HepG2 (cell line): ENCODE data around the gene TGFB2. TPM values are rescaled to one million over a fixed set of nuclear protein-coding genes. Genes with fewer than 3 reads are reported as not detected.

Experiments
- ATAC-seq: fragments of 200-7000 bp; cut with Tn5 transposase; 3 replicates; pipeline ENCODE4 v1.9.1; 2020; ENCODE audit warnings: mild to moderate bottlenecking, moderate library complexity
- BruUV-seq: library from RNA; stranded (reverse); fragments of 400-500 nt; replicated peaks from 2 replicates; lab custom pipeline; 2021; lab: Mats Ljungman, UMichigan
- CTCF ChIA-PET: fragments of 300-600 bp; formaldehyde crosslinking; extraction: SDS; loops from one replicate; lab custom pipeline; 2021; ENCODE audit warnings: low total read pairs, inconsistent platforms, low intra/inter-chr PET ratio; lab: Yijun Ruan, JAX
- POLR2A ChIA-PET: fragments of 350-600 bp; sonication (Branson Sonifier 250); formaldehyde crosslinking; loops from one replicate; lab custom pipeline; 2020; ENCODE audit warnings: antibody characterized with exemption, inconsistent platforms; lab: Yijun Ruan, JAX
- DNase-seq: peaks from one replicate; pipeline ENCODE4 v3.0.0-alpha.2; 2015; ENCODE audit warnings: low spot score
- FAIRE-seq: peaks from 3 replicates; lab custom pipeline; 2011; peaks lifted over from hg19 to GRCh38; lab: Jason Lieb, UNC
- H2AFZ ChIP-seq: one replicate; pipeline ENCODE4 v1.6.1; 2011; ENCODE audit warnings: low read length, inconsistent platforms
- H3K27ac ChIP-seq: fragments of 300-600 bp; 3 replicates; pipeline ENCODE4 v1.8.0; 2011; ENCODE audit warnings: mixed run types, mild to moderate bottlenecking, mixed read lengths, low read length, inconsistent platforms; ENCODE audit not compliant: insufficient read depth; ENCODE audit errors: extremely low read length
- H3K27me3 ChIP-seq, 2 experiments: fragments of 200-600 bp in 1 of 2; 2 replicates in 1 of 2; 3 replicates in 1 of 2; pipeline versions ENCODE4 v1.6.0 to v1.8.0; 2011; ENCODE audit warnings: low read length in 2 of 2, mild to moderate bottlenecking in 2 of 2, moderate library complexity in 2 of 2, inconsistent platforms in 1 of 2; ENCODE audit not compliant: insufficient read depth in 2 of 2, control insufficient read depth in 1 of 2
- H3K36me3 ChIP-seq, 2 experiments: fragments of 200-600 bp in 1 of 2; replicated peaks in 1 of 2; 2 replicates in 1 of 2; 3 replicates in 1 of 2; pipeline versions ENCODE4 v1.5.1 to v1.8.0; 2011; ENCODE audit warnings: low read length in 2 of 2, inconsistent platforms in 1 of 2; ENCODE audit not compliant: insufficient read depth in 2 of 2, control insufficient read depth in 1 of 2
- H3K4me1 ChIP-seq: 2 replicates; pipeline ENCODE4 v1.5.1; 2012; ENCODE audit warnings: low read length, inconsistent platforms; ENCODE audit not compliant: insufficient read depth
- H3K4me2 ChIP-seq: 2 replicates; pipeline ENCODE4 v1.6.0; 2011; ENCODE audit warnings: low read depth, low read length, inconsistent platforms
- H3K4me3 ChIP-seq, 3 experiments: fragments of 200-600 bp in 1 of 3; sonication (generic), shearing (Covaris generic) in 1 of 3; replicated peaks in 1 of 3; 2 replicates each; pipeline ENCODE4 v1.5.1; 2011 to 2016; ENCODE audit warnings: low read length in 3 of 3, inconsistent platforms in 2 of 3, low read depth in 2 of 3, mild to moderate bottlenecking in 2 of 3, control low read depth in 1 of 3, mixed read lengths in 1 of 3; ENCODE audit not compliant: insufficient read depth in 1 of 3
- H3K79me2 ChIP-seq: one replicate; pipeline ENCODE4 v1.6.1; 2011; ENCODE audit warnings: low read length, inconsistent platforms; ENCODE audit not compliant: insufficient read depth
- H3K9ac ChIP-seq: 2 replicates; pipeline ENCODE4 v1.6.0; 2011; ENCODE audit warnings: mild to moderate bottlenecking, low read depth, low read length, inconsistent platforms; ENCODE audit not compliant: insufficient read depth
- H3K9me3 ChIP-seq: 2 replicates; pipeline ENCODE4 v1.5.1; 2012; ENCODE audit warnings: mild to moderate bottlenecking, low read length
- H4K20me1 ChIP-seq: 2 replicates; pipeline ENCODE4 v1.6.0; 2011; ENCODE audit warnings: inconsistent platforms, mild to moderate bottlenecking, low read length, moderate library complexity; ENCODE audit not compliant: insufficient read depth
- CHD4 ChIP-seq: fragments of 200-600 bp; sonication (generic); IDR thresholded peaks from 2 replicates; pipeline ENCODE4 v1.7.0; 2017; ENCODE audit warnings: mild to moderate bottlenecking, low read length, borderline replicate concordance
- HOXA5 ChIP-seq: sonication (generic); formaldehyde crosslinking; IDR thresholded peaks from 2 replicates; pipeline ENCODE4 v1.4.0; 2020; ENCODE audit warnings: missing genetic modification reagents
- IKZF5 ChIP-seq: IDR thresholded peaks from 2 replicates; pipeline ENCODE4 v1.6.1; 2018; ENCODE audit warnings: missing genetic modification reagents, mild to moderate bottlenecking, missing compliant biosample characterization
- NR2F6 ChIP-seq, 2 experiments: IDR thresholded peaks; 2 replicates each; pipeline ENCODE4 v1.6.1; 2016; ENCODE audit warnings: antibody characterized with exemption in 1 of 2, mild to moderate bottlenecking in 1 of 2
- PHF21A ChIP-seq: sonication (generic); formaldehyde crosslinking; IDR thresholded peaks from 2 replicates; pipeline ENCODE4 v1.5.0; 2020; ENCODE audit warnings: mild to moderate bottlenecking, missing genetic modification reagents
- RFX5 ChIP-seq: IDR thresholded peaks from 2 replicates; pipeline ENCODE4 v1.6.1; 2011; ENCODE audit warnings: low read depth, low read length, improper control_type of control experiment
- ZFP37 ChIP-seq: sonication (generic); formaldehyde crosslinking; IDR thresholded peaks from 2 replicates; pipeline ENCODE4 v1.4.0; 2020; ENCODE audit warnings: missing genetic modification reagents, borderline replicate concordance
- ZFP91 ChIP-seq: sonication (generic); formaldehyde crosslinking; IDR thresholded peaks from 2 replicates; pipeline ENCODE4 v1.9.0; 2022; ENCODE audit warnings: missing genetic modification reagents, mild to moderate bottlenecking, borderline replicate concordance
- ZNF350 ChIP-seq: sonication (generic); formaldehyde crosslinking; IDR thresholded peaks from 2 replicates; pipeline ENCODE4 v1.4.0; 2020; ENCODE audit warnings: mild to moderate bottlenecking, low read depth, missing genetic modification reagents, borderline replicate concordance
- ZNF367 ChIP-seq: sonication (generic); formaldehyde crosslinking; IDR thresholded peaks from 2 replicates; pipeline ENCODE4 v1.4.0; 2020; ENCODE audit warnings: missing genetic modification reagents, borderline replicate concordance
- ZNF7 ChIP-seq: IDR thresholded peaks from 2 replicates; pipeline ENCODE4 v1.6.1; 2016; ENCODE audit warnings: missing biosample characterization, missing genetic modification reagents
- ZNF749 ChIP-seq: sonication (generic); formaldehyde crosslinking; IDR thresholded peaks from 2 replicates; pipeline ENCODE4 v1.8.0; 2022; ENCODE audit warnings: mild to moderate bottlenecking, missing genetic modification reagents, moderate library complexity, borderline replicate concordance
- ZNF841 ChIP-seq: sonication (generic); formaldehyde crosslinking; IDR thresholded peaks from 2 replicates; pipeline ENCODE4 v1.8.1; 2023; ENCODE audit warnings: missing genetic modification reagents, borderline replicate concordance
- WGBS: methylation state at CpG from one replicate; pipeline ENCODE4 v1.1.6; 2017; ENCODE audit warnings: low lambda C conversion rate; 5-methylcytosine and 5-hydroxymethylcytosine counted together
- in situ Hi-C: cut with HindIII; loops from 2 replicates; pipeline ENCODE4 v1.10.0; 2017; ENCODE audit warnings: low pct_unique_long_range_greater_than_20kb; ENCODE audit not compliant: extremely low pct_ligation_motif_present
- intact Hi-C: fragments of 100-400 bp; cut with micrococcal nuclease; formaldehyde crosslinking; loops from one replicate; pipeline ENCODE4 v1.10.0; 2022; ENCODE audit not compliant: unreplicated experiment
- polyA plus RNA-seq, 8 experiments: library from polyadenylated mRNA; depleted of rRNA in 3 of 8; stranded (reverse) in 7 of 8; unstranded in 1 of 8; fragments of >200 nt; fragmentation: Illumina TruSeq in 4 of 8; extraction: Trizol in 4 of 8; gene quantifications; 2 replicates each; pipeline versions ENCODE4 v1.2.1 to v1.2.3, GENCODE V29; 2011 to 2016; ENCODE audit warnings: low read depth in 4 of 8, missing spikeins in 1 of 8, mixed read lengths in 1 of 8; ENCODE audit not compliant: insufficient read depth in 1 of 8
- total RNA-seq, 5 experiments: library from RNA; depleted of rRNA; stranded (reverse); fragments of >200 nt; fragmentation: Illumina TruSeq; extraction: Trizol; gene quantifications; 2 replicates each; pipeline ENCODE4 v1.2.3, GENCODE V29; 2016; ENCODE audit warnings: low read depth in 1 of 5
- TF ChIP-seq, protein P1 (sequence below): sonication (generic); formaldehyde crosslinking; IDR thresholded peaks from 2 replicates; pipeline ENCODE4 v1.4.0; 2020; ENCODE audit warnings: mild to moderate bottlenecking, missing genetic modification reagents

TGFB2 gene
- total and polyA plus RNA-seq, 2 of the 13 experiments (the other 11 are each of a cell fraction or from before 2014, with no cell fraction given) = 0.07 TPM; not detected in 1

GRCh38 chr1:218397752-218398339 lies 52.7 kb downstream of the TGFB2 start (continued):
- TF ChIP-seq ZNF350 (CRISPR knock-in tag) (no peak), NR2F6 (IDR thresholded peaks at IDR 0.05) (peak; percentile 59), NR2F6 (CRISPR knock-in tag; IDR thresholded peaks at IDR 0.05) (peak; percentile 62; the same call in 1 of the 2 replicates)

GRCh38 chr1:218400624-218401023 lies 55.5 kb downstream of the TGFB2 start:
- Histone ChIP-seq H3K36me3 (no peaks in the 10 kb centered on the region), H3K9me3 (no peaks in the 10 kb centered on the region), H2AFZ (no peak overlapping the region), H4K20me1 (no peaks in the 10 kb centered on the region), H3K79me2 (no peaks in the 10 kb centered on the region), H3K27ac (no peak overlapping the region), H3K4me2 (no peak overlapping the region), H3K4me1 (peaks cover 42% of the 10 kb centered on the region), H3K27me3 (no peaks in the 10 kb centered on the region; a peak in 1 of 5 replicates), H3K9ac (no peak overlapping the region), H3K4me3 (no peak overlapping the region)
- intact Hi-C loops (no loop called here), in situ Hi-C loops (no loop called here)
- 79% methylated on average over 3 of the region's 3 CpGs for WGBS
- ATAC-seq (no peak), DNase-seq (no peak), FAIRE-seq (no peak)
- ChIA-PET CTCF (no interaction called here), POLR2A (no interaction called here)
- no TSS peak for BruUV-seq
- no peak for TF ChIP-seq IKZF5 (CRISPR knock-in tag)
- TF ChIP-seq, protein P1, sequence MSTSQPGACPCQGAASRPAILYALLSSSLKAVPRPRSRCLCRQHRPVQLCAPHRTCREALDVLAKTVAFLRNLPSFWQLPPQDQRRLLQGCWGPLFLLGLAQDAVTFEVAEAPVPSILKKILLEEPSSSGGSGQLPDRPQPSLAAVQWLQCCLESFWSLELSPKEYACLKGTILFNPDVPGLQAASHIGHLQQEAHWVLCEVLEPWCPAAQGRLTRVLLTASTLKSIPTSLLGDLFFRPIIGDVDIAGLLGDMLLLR (CRISPR knock-in tag) = no peak
- TF ChIP-seq ZFP91 (CRISPR knock-in tag) = no peak
- TF ChIP-seq RFX5 = no peak
- no peak for TF ChIP-seq ZNF841 (CRISPR knock-in tag)
- no peak for TF ChIP-seq ZFP37 (CRISPR knock-in tag)
- TF ChIP-seq CHD4 = no peak
- TF ChIP-seq ZNF749 (CRISPR knock-in tag) = no peak
- no peak for TF ChIP-seq ZNF367 (CRISPR knock-in tag)
- no peak for TF ChIP-seq ZNF7 (CRISPR knock-in tag)
- TF ChIP-seq HOXA5 (CRISPR knock-in tag) = no peak
- no peak for TF ChIP-seq PHF21A (CRISPR knock-in tag)
